ENCODE results near the gene SGCD. TPM values are rescaled to one million over a fixed set of nuclear protein-coding genes. Genes with fewer than 3 reads are reported as not detected.

Gene SGCD
- total and polyA plus RNA-seq, 12 donors, result 1.0 to 30.4 (median 9.4) TPM

DNA sequence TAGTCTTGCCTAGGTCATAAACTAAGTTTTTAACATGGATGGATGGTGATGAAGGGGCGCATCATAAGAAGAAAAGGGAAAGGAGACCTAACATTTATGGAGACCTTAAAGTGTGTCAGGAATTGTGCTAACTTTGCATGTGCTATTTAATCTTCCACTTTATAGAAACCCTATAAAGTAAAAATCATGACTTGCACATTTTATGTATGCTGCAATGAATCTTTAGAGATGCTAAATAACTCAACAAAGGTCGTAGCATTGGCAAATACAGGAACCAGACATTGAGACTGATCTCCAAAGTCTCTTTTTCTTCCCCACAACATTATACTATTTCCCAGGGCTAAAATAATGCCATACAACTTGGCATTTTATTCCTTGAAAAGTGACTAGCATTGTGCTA, 214.6 kb downstream of the SGCD start:
- no peaks in the 10 kb centered on the region for H3K36me3 ChIP-seq (replicated peaks in 1 of 2)
- DNase-seq, result no peak
- H3K27ac ChIP-seq, result no peak overlapping the region
- intact Hi-C loops (cut with DNase I), result no loop called here
- no peak for TF ChIP-seq POLR2A (IDR thresholded peaks at IDR 0.05)
- TF ChIP-seq, protein P1, sequence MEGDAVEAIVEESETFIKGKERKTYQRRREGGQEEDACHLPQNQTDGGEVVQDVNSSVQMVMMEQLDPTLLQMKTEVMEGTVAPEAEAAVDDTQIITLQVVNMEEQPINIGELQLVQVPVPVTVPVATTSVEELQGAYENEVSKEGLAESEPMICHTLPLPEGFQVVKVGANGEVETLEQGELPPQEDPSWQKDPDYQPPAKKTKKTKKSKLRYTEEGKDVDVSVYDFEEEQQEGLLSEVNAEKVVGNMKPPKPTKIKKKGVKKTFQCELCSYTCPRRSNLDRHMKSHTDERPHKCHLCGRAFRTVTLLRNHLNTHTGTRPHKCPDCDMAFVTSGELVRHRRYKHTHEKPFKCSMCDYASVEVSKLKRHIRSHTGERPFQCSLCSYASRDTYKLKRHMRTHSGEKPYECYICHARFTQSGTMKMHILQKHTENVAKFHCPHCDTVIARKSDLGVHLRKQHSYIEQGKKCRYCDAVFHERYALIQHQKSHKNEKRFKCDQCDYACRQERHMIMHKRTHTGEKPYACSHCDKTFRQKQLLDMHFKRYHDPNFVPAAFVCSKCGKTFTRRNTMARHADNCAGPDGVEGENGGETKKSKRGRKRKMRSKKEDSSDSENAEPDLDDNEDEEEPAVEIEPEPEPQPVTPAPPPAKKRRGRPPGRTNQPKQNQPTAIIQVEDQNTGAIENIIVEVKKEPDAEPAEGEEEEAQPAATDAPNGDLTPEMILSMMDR (IDR thresholded peaks at IDR 0.05), result no peak
- WGBS, 4 donors, result 80 to 93% (median 82%) methylated on average over 2 of the region's 2 CpGs
- no peaks in the 10 kb centered on the region for H3K4me1 ChIP-seq (replicated peaks in 1 of 2)
- no peak overlapping the region for H3K4me3 ChIP-seq
- no peaks in the 10 kb centered on the region for H3K9me3 ChIP-seq (replicated peaks in 1 of 3)
- H3K27me3 ChIP-seq, result no peaks in the 10 kb centered on the region

DNA sequence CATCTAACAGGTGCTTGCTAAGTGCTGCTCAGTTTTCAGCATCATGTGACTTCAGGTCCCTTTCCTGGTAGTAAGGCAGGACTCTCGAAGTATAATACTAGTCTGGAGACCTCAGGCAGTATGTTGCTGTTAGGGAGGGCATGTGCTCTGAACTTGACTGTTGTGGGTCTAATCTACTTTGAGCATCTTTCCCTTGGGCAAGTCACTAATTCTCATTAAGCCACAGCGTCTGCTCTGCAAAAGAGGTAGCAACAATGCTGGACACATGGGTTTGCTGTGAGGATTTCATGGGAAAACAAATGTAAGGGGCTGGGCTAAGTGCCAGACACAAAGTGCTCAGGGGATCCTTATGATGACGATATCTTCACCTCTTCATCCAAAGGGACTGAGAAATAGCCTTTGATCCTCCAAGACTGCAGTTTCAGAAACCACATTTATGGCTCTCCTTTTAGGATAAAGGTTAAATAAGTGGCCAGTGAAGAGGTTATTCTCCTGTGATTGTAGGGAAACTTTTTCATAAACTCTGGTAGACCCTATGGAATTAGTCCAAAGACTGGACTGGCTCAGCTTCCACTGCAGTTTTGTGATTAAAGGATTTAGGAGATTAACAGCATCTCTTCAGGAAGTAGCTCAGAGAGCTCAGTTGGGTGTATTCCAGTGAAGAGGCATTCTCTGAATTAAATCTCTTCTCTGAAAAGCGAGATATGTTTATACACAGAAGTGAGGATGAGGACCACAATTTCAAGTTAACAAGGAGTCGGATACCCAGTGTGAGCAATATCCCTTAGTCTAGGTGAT, 216.6 kb downstream of the SGCD start:
- DNase-seq, result no peak
- no peaks in the 10 kb centered on the region for H3K4me1 ChIP-seq (replicated peaks in 1 of 2)
- intact Hi-C loops (cut with DNase I), result no loop called here

DNA sequence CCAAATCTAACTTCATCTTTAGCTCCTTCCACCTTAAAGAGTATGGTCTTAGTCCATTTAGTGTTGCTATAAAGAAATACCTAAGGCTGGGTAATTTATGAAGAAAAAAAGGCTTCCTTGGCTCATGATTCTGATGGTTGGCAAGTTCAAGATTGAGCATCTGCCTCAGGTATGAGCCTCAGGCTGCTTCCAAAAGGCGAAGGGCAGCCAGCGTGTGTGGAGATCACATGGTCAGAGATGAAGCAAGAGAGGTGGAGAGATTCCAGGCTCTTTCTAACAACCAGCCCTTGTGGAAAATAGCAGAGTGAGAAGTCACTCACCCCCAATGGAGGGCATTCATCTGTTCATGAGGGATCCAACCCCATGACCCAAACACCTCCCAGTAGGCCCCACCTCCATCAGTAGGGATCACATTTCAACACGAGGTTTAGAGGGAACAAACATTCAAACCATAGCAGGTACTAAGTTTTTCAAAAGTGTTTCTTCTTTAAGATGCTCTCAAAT, 225.9 kb downstream of the SGCD start:
- DNase-seq, result no peak
- no peaks in the 10 kb centered on the region for H3K36me3 ChIP-seq (replicated peaks in 1 of 2)
- no peak overlapping the region for H3K27ac ChIP-seq
- H3K9me3 ChIP-seq (replicated peaks in 1 of 3), result no peaks in the 10 kb centered on the region
- no peaks in the 10 kb centered on the region for H3K27me3 ChIP-seq
- no peaks in the 10 kb centered on the region for H3K4me1 ChIP-seq (replicated peaks in 1 of 2)
- WGBS, 4 donors, result 88 to 95% (median 91%) methylated on average over 3 of the region's 3 CpGs
- no peak overlapping the region for H3K4me3 ChIP-seq
- intact Hi-C loops (cut with DNase I), result no loop called here
- no peak for TF ChIP-seq POLR2A (IDR thresholded peaks at IDR 0.05)
- TF ChIP-seq, protein P1 (IDR thresholded peaks at IDR 0.05), result no peak

More for the DNA sequence above, 216.6 kb downstream of the SGCD start:
- Histone ChIP-seq H3K9me3 (replicated peaks in 1 of 3) (no peaks in the 10 kb centered on the region), H3K4me3 (no peak overlapping the region), H3K27ac (no peak overlapping the region), H3K36me3 (replicated peaks in 1 of 2) (no peaks in the 10 kb centered on the region), H3K27me3 (no peaks in the 10 kb centered on the region)
- TF ChIP-seq, protein P1 (IDR thresholded peaks at IDR 0.05), result no peak
- TF ChIP-seq POLR2A (IDR thresholded peaks at IDR 0.05), result no peak
- 75 to 82% (median 79%) methylated on average over 5 of the region's 5 CpGs for WGBS, 4 donors

DNA sequence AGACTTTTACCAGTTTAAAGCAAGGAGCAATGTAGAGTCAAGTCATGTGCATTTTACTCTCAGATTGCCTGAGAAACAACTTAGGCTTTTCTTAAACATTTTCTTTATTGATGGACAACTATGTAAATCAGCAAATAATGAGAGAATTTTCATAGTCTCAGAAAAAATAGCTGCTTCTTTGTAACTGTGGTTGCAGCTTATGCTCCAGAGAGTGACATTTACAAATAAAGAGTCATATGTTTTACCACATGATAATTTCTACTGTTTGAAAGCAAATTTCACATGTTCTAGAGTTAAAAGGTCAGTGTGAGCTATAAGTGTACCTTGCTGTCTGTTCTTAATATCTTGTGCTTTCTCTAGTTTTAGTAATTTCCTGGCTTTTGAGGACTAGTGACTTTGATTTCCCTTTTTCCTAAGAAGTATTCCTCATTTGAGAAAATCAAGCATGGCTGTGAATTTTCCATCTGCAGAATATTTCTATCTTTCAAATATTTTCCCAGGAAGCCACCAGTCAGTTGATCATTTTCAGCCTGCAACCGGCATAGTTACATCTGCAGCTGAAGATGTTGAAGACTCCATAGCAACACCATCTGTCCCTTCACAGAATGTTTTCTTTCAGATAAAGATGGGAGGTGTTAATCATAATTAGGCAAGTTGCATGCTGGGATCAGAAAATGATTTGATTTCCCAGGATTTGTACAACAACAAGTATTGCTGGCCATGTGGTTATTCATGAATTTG, 229.9 kb downstream of the SGCD start:
- WGBS, 4 donors, result 58 to 79% (median 75%) methylated on average over 1 of the region's 1 CpG
- Histone ChIP-seq H3K36me3 (replicated peaks in 1 of 2) (no peaks in the 10 kb centered on the region), H3K27ac (no peak overlapping the region)

More for the DNA sequence above, 229.9 kb downstream of the SGCD start:
- DNase-seq, result no peak
- intact Hi-C loops (cut with DNase I), result no loop called here
- no peaks in the 10 kb centered on the region for H3K4me1 ChIP-seq (replicated peaks in 1 of 2)
- no peak for TF ChIP-seq POLR2A (IDR thresholded peaks at IDR 0.05)
- TF ChIP-seq, protein P1 (IDR thresholded peaks at IDR 0.05), result no peak
- H3K9me3 ChIP-seq (replicated peaks in 1 of 3), result no peaks in the 10 kb centered on the region
- H3K27me3 ChIP-seq, result no peaks in the 10 kb centered on the region
- H3K4me3 ChIP-seq, result no peak overlapping the region
